H1 (cell line): ENCODE data around the gene LIX1L. TPM values are rescaled to one million over a fixed set of nuclear protein-coding genes. Genes with fewer than 3 reads are reported as not detected.

Experiments
- CTCF ChIA-PET: fragments of 300-600 bp; sonication (Branson Sonifier 250); formaldehyde crosslinking; loops from one replicate; lab custom pipeline; 2021; ENCODE audit not compliant: partially characterized antibody; lab: Charles Lee
- POLR2A ChIA-PET: fragments of 300-600 bp; sonication (Branson Sonifier 250); formaldehyde crosslinking; loops from one replicate; lab custom pipeline; 2021; ENCODE audit warnings: inconsistent platforms; ENCODE audit not compliant: partially characterized antibody; lab: Charles Lee
- DNase-seq, 2 experiments: peaks; one replicate each; pipeline versions ENCODE4 v3.0.0 to v3.0.0-alpha.2; 2010 to 2022; ENCODE audit warnings: low spot score in 2 of 2, low read depth in 1 of 2, mixed read lengths in 1 of 2
- FAIRE-seq: peaks from 2 replicates; lab custom pipeline; 2011; peaks lifted over from hg19 to GRCh38; lab: Jason Lieb, UNC
- H2AFZ ChIP-seq: 2 replicates; pipeline ENCODE4 v1.8.1; 2012; ENCODE audit warnings: low read length, inconsistent platforms
- H2AK5ac ChIP-seq: 2 replicates; pipeline ENCODE4 v1.6.1; 2013; ENCODE audit warnings: low read depth, low read length
- H2BK120ac ChIP-seq: replicated peaks from 2 replicates; pipeline ENCODE3; 2013; ENCODE audit warnings: low read depth, low read length, inconsistent platforms
- H2BK12ac ChIP-seq: 2 replicates; pipeline ENCODE4 v1.6.1; 2013; ENCODE audit warnings: low read depth, low read length
- H2BK15ac ChIP-seq: 2 replicates; pipeline ENCODE4 v1.6.1; 2013; ENCODE audit warnings: low read length
- H2BK20ac ChIP-seq: 2 replicates; pipeline ENCODE4 v1.6.1; 2013; ENCODE audit warnings: low read length
- H2BK5ac ChIP-seq: 2 replicates; pipeline ENCODE4 v1.6.1; 2013; ENCODE audit warnings: low read depth, low read length
- H3K14ac ChIP-seq: 2 replicates; pipeline ENCODE4 v1.6.1; 2013; ENCODE audit warnings: inconsistent platforms; ENCODE audit not compliant: insufficient read length
- H3K18ac ChIP-seq: 2 replicates; pipeline ENCODE4 v1.6.1; 2013; ENCODE audit warnings: low read length; ENCODE audit errors: extremely low read depth
- H3K23ac ChIP-seq: 2 replicates; pipeline ENCODE4 v1.6.1; 2013; ENCODE audit warnings: inconsistent platforms; ENCODE audit not compliant: insufficient read length
- H3K23me2 ChIP-seq: 2 replicates; pipeline ENCODE4 v1.6.1; 2013; ENCODE audit warnings: low read depth, low read length
- H3K27ac ChIP-seq: 2 replicates; pipeline ENCODE4 v1.6.1; 2011; ENCODE audit warnings: low read depth, low read length, inconsistent platforms
- H3K27me3 ChIP-seq, 4 experiments: replicated peaks in 1 of 4; 1 replicate in 1 of 4; 2 replicates in 3 of 4; pipeline versions ENCODE4 v1.6.1 to v1.8.1; 2011 to 2013; ENCODE audit warnings: low read length in 3 of 4, mild to moderate bottlenecking in 3 of 4, inconsistent platforms in 2 of 4, mixed read lengths in 2 of 4, moderate library complexity in 1 of 4; ENCODE audit not compliant: control insufficient read depth in 3 of 4, insufficient read depth in 3 of 4; ENCODE audit errors: extremely low read depth in 1 of 4
- H3K36me3 ChIP-seq, 4 experiments: 2 replicates each; pipeline versions ENCODE4 v1.6.1 to v1.8.1; 2011 to 2013; ENCODE audit warnings: mild to moderate bottlenecking in 4 of 4, low read length in 3 of 4, moderate library complexity in 2 of 4, control low read depth in 1 of 4, inconsistent platforms in 1 of 4; ENCODE audit not compliant: insufficient read depth in 4 of 4, control insufficient read depth in 2 of 4
- H3K4ac ChIP-seq: replicated peaks from 2 replicates; pipeline ENCODE3; 2013; ENCODE audit warnings: low read length, low read depth, mixed read lengths, inconsistent platforms; ENCODE audit not compliant: insufficient read length
- H3K4me1 ChIP-seq, 4 experiments: replicated peaks in 1 of 4; 1 replicate in 1 of 4; 2 replicates in 3 of 4; pipeline versions ENCODE4 v1.6.1 to v1.8.1; 2011 to 2013; ENCODE audit warnings: low read length in 3 of 4, inconsistent platforms in 2 of 4, mixed read lengths in 1 of 4; ENCODE audit not compliant: insufficient read depth in 4 of 4, control insufficient read depth in 3 of 4
- H3K4me2 ChIP-seq, 2 experiments: 2 replicates each; pipeline versions ENCODE4 v1.6.1 to v1.8.1; 2011 to 2013; ENCODE audit warnings: low read depth in 2 of 2, low read length in 2 of 2, control low read depth in 1 of 2, inconsistent platforms in 1 of 2, mild to moderate bottlenecking in 1 of 2; ENCODE audit not compliant: insufficient read depth in 1 of 2
- H3K4me3 ChIP-seq, 4 experiments: fragments of 200-600, 300-600 bp in 1 of 4; sonication (generic), shearing (Covaris generic), sonication (Bioruptor Twin) in 1 of 4; 2 replicates each; pipeline versions ENCODE4 v1.5.1 to v1.8.1; 2011 to 2016; ENCODE audit warnings: low read length in 4 of 4, low read depth in 3 of 4, control low read depth in 2 of 4, inconsistent platforms in 2 of 4, mild to moderate bottlenecking in 2 of 4, mixed read lengths in 1 of 4, moderate library complexity in 1 of 4; ENCODE audit not compliant: insufficient read depth in 2 of 4; ENCODE audit errors: extremely low read depth in 1 of 4
- H3K56ac ChIP-seq: replicated peaks from 2 replicates; pipeline ENCODE3; 2013; ENCODE audit warnings: low read depth, mild to moderate bottlenecking, mixed read lengths, low read length, inconsistent platforms; ENCODE audit not compliant: insufficient read length
- H3K79me1 ChIP-seq: 2 replicates; pipeline ENCODE4 v1.6.1; 2013; ENCODE audit warnings: low read depth, low read length, control low read depth
- H3K79me2 ChIP-seq, 2 experiments: 2 replicates each; pipeline versions ENCODE4 v1.6.1 to v1.8.1; 2012 to 2013; ENCODE audit warnings: low read length in 2 of 2, mild to moderate bottlenecking in 2 of 2, inconsistent platforms in 1 of 2; ENCODE audit not compliant: insufficient read depth in 2 of 2, control insufficient read depth in 1 of 2
- H3K9ac ChIP-seq, 4 experiments: replicated peaks in 1 of 4; 1 replicate in 1 of 4; 2 replicates in 3 of 4; pipeline versions ENCODE4 v1.6.1 to v1.8.1; 2011 to 2013; ENCODE audit warnings: low read depth in 3 of 4, low read length in 3 of 4, control low read depth in 2 of 4, mild to moderate bottlenecking in 2 of 4, moderate library complexity in 2 of 4, inconsistent platforms in 1 of 4; ENCODE audit errors: extremely low read depth in 1 of 4
- H3K9me3 ChIP-seq, 2 experiments: 2 replicates each; pipeline versions ENCODE4 v1.6.1 to v1.8.1; 2012 to 2013; ENCODE audit warnings: mild to moderate bottlenecking in 2 of 2, moderate library complexity in 2 of 2, control low read depth in 1 of 2, inconsistent platforms in 1 of 2, low read depth in 1 of 2, low read length in 1 of 2, mixed read lengths in 1 of 2; ENCODE audit not compliant: insufficient read depth in 2 of 2
- H4K20me1 ChIP-seq, 2 experiments: replicated peaks in 1 of 2; 2 replicates each; pipeline versions ENCODE3 to v1.8.1; 2011 to 2013; ENCODE audit warnings: inconsistent platforms in 2 of 2, low read length in 2 of 2, mild to moderate bottlenecking in 1 of 2; ENCODE audit not compliant: insufficient read depth in 2 of 2, control insufficient read depth in 1 of 2
- H4K5ac ChIP-seq: 2 replicates; pipeline ENCODE4 v1.6.1; 2013; ENCODE audit warnings: low read length, low read depth, mixed read lengths, inconsistent platforms; ENCODE audit not compliant: insufficient read length
- H4K8ac ChIP-seq: 2 replicates; pipeline ENCODE4 v1.8.0; 2013; ENCODE audit warnings: mild to moderate bottlenecking, moderate library complexity, low read length, inconsistent platforms; ENCODE audit not compliant: insufficient read depth; ENCODE audit errors: extremely low read depth
- H4K91ac ChIP-seq: replicated peaks from 2 replicates; pipeline ENCODE3; 2013; ENCODE audit warnings: low read length, mixed read lengths, inconsistent platforms; ENCODE audit not compliant: insufficient read length
- CBX8 ChIP-seq: fragments of 300-800, 300-1000 bp; sonication (generic); IDR thresholded peaks from 2 replicates; pipeline ENCODE4 v1.7.1; 2016; ENCODE audit warnings: low read depth, low read length, borderline replicate concordance
- EGR1 ChIP-seq: IDR thresholded peaks from 2 replicates; pipeline ENCODE4 v1.6.1; 2011; ENCODE audit warnings: low read depth, low read length, borderline replicate concordance
- EP300 ChIP-seq, 2 experiments: IDR thresholded peaks; 1 replicate in 1 of 2; 2 replicates in 1 of 2; pipeline ENCODE4 v1.6.1; 2011 to 2012; ENCODE audit warnings: low read depth in 2 of 2, low read length in 2 of 2, mild to moderate bottlenecking in 2 of 2, borderline replicate concordance in 1 of 2, inconsistent platforms in 1 of 2, moderate library complexity in 1 of 2
- EZH2 ChIP-seq: fragments of 200-600 bp; sonication (generic); IDR thresholded peaks from 2 replicates; pipeline ENCODE4 v1.7.1; 2012; ENCODE audit warnings: low read depth, mild to moderate bottlenecking, moderate library complexity, low read length, inconsistent platforms; ENCODE audit not compliant: severe bottlenecking
- POU5F1 ChIP-seq: IDR thresholded peaks from 2 replicates; pipeline ENCODE4 v1.6.1; 2011; ENCODE audit warnings: low read depth, mild to moderate bottlenecking, low read length, moderate library complexity
- WGBS, 2 experiments: shearing (Covaris generic) in 1 of 2; methylation state at CpG; one replicate each; pipeline versions ENCODE4 v1.1.6 to v1.1.7; 2013 to 2015; ENCODE audit warnings: low lambda C conversion rate in 2 of 2, mixed read lengths in 2 of 2, inconsistent platforms in 1 of 2, low coverage in 1 of 2, missing lambda C conversion rate in 1 of 2; ENCODE audit not compliant: insufficient replicate concordance in 2 of 2, insufficient coverage in 1 of 2, insufficient read length in 1 of 2; ENCODE audit errors: extremely low coverage in 1 of 2, missing lambda C conversion rate in 1 of 2; 5-methylcytosine and 5-hydroxymethylcytosine counted together
- polyA plus RNA-seq, 7 experiments: library from polyadenylated mRNA; depleted of rRNA in 3 of 7; stranded (reverse) in 5 of 7; unstranded in 2 of 7; fragments of >200 nt in 5 of 7; fragments of 200-250 nt in 2 of 7; gene quantifications; 1 replicate in 5 of 7; 2 replicates in 1 of 7; 4 replicates in 1 of 7; pipeline versions ENCODE4 v1.2.1 to v1.2.3, GENCODE V29; 2011 to 2013; ENCODE audit warnings: missing spikeins in 2 of 7, mixed read lengths in 2 of 7
- total RNA-seq: library from RNA; stranded (reverse); fragmentation: NEBNext Ultra II Directional; extraction: Animal tissue kit (Norgen Biotek cat#: 25700); gene quantifications from 2 replicates; pipeline ENCODE4 v1.2.1, GENCODE V29; 2021

LIX1L gene
- total and polyA plus RNA-seq, 2 of the 8 experiments (the other 6 are each of a cell fraction or from before 2014, with no cell fraction given): 2.9 to 3.7 TPM

GRCh38 chr1:145952903-145953302, 4.9 kb downstream of the LIX1L start:
- 94% methylated on average over 3 of the region's 3 CpGs; no CpG with 5 or more reads in 1 of the 2 experiments for WGBS, 2 experiments
- no peak overlapping the region for H3K4me3 ChIP-seq
- H4K8ac ChIP-seq: no peak overlapping the region
- no peak overlapping the region for H2BK12ac ChIP-seq
- H3K4ac ChIP-seq: no peak overlapping the region
- peaks cover 0 to 25% (median 16%) of the 10 kb centered on the region in 4 experiments; a peak in 6 of 7 replicates for H3K27me3 ChIP-seq
- ChIA-PET POLR2A (interaction anchor here (2.2 kb wide), 1 partner anchor 11 kb away, joined by 6 read pairs; the partner anchor contains the start of genes ANKRD34A and POLR3GL), CTCF (interaction anchor here (1.0 kb wide), 1 partner anchor 53 kb away, joined by 3 read pairs; no protein-coding TSS in a partner anchor)
- no peak overlapping the region for H4K5ac ChIP-seq
- H2AK5ac ChIP-seq: no peak overlapping the region
- H4K20me1 ChIP-seq: no peaks in the 10 kb centered on the region
- DNase-seq (no peak), FAIRE-seq (no peak)
- H3K79me2 ChIP-seq: no peaks in the 10 kb centered on the region
- H3K36me3 ChIP-seq: no peaks in the 10 kb centered on the region
- H3K14ac ChIP-seq: no peak overlapping the region
- no peak overlapping the region for H2BK120ac ChIP-seq
- H3K9me3 ChIP-seq: no peaks in the 10 kb centered on the region
- no peak overlapping the region for H2BK15ac ChIP-seq
- H2AFZ ChIP-seq: no peak overlapping the region
- H3K9ac ChIP-seq: no peak overlapping the region
- H3K56ac ChIP-seq: no peak overlapping the region
- H2BK20ac ChIP-seq: no peak overlapping the region
- no peak overlapping the region for H2BK5ac ChIP-seq
- TF ChIP-seq EP300 (IDR thresholded peaks at IDR 0.05; ENCODE audit: borderline replicate concordance in 1 of 2, low read depth in 2 of 2, low read length in 2 of 2): no peak
- no peak for TF ChIP-seq EZH2
- TF ChIP-seq CBX8: no peak
- no peak for TF ChIP-seq POU5F1
- no peak for TF ChIP-seq EGR1
- no peak overlapping the region for H3K18ac ChIP-seq
- no peak overlapping the region for H3K27ac ChIP-seq
- H3K23me2 ChIP-seq: peaks cover 3% of the 10 kb centered on the region
- peaks cover 0 to 2% (median 0%) of the 10 kb centered on the region in 4 experiments; a peak in 1 of 7 replicates for H3K4me1 ChIP-seq
- no peak overlapping the region for H3K23ac ChIP-seq
- no peak overlapping the region for H3K4me2 ChIP-seq
- no peak overlapping the region for H4K91ac ChIP-seq
- no peaks in the 10 kb centered on the region for H3K79me1 ChIP-seq
